VCaP (cell line): ENCODE data around the gene RNF146.
"Not testable (repeated sequence)": the region's sequence is repeated elsewhere in the genome, so short reads cannot be mapped to it uniquely, and the experiment has no call there.

ENCODE experiments used
- H3K27ac ChIP-seq: fragments of 450-650 bp; 2 replicates; pipeline ENCODE4 v1.5.1; 2017
- TF ChIP-seq, protein P1 (sequence below): fragments of 450-650 bp; conservative IDR thresholded peaks from 2 replicates; pipeline ENCODE4 v1.5.1; 2017; ENCODE audit warnings: mild to moderate bottlenecking, moderate library complexity

The RNF146 gene, protein sequence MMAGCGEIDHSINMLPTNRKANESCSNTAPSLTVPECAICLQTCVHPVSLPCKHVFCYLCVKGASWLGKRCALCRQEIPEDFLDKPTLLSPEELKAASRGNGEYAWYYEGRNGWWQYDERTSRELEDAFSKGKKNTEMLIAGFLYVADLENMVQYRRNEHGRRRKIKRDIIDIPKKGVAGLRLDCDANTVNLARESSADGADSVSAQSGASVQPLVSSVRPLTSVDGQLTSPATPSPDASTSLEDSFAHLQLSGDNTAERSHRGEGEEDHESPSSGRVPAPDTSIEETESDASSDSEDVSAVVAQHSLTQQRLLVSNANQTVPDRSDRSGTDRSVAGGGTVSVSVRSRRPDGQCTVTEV

GRCh38 chr6:127266178-127266891 lies at the start of gene RNF146:
Gene RNF146 (plus strand): TSS chr6:127266864. CDS start chr6:127280339, 13,475 bp downstream.
- TF ChIP-seq, protein P1, sequence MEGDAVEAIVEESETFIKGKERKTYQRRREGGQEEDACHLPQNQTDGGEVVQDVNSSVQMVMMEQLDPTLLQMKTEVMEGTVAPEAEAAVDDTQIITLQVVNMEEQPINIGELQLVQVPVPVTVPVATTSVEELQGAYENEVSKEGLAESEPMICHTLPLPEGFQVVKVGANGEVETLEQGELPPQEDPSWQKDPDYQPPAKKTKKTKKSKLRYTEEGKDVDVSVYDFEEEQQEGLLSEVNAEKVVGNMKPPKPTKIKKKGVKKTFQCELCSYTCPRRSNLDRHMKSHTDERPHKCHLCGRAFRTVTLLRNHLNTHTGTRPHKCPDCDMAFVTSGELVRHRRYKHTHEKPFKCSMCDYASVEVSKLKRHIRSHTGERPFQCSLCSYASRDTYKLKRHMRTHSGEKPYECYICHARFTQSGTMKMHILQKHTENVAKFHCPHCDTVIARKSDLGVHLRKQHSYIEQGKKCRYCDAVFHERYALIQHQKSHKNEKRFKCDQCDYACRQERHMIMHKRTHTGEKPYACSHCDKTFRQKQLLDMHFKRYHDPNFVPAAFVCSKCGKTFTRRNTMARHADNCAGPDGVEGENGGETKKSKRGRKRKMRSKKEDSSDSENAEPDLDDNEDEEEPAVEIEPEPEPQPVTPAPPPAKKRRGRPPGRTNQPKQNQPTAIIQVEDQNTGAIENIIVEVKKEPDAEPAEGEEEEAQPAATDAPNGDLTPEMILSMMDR, result peak; percentile 82
- peak within 1 kb of the TSS; percentile 96 for H3K27ac ChIP-seq

DNA sequence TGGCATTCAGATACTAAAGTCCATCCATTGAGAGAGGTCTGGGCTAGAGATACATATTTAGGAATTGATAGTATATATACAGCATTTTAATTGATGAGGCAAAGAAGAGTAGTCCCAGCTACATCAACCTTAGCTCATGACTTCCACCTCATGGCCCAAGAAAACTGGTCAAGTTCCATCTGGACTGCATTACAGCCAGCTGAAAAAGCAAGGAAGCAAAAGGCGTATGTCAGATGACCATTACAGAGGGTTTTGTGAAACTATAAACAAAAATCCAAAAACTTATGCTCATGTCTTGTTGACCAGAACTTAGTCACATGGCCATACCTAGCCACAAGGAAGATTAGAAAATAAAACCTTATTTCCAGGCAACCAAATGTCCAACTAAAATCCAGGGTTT lies 46.8 kb upstream of the RNF146 start:
- no peak overlapping the region for H3K27ac ChIP-seq
- TF ChIP-seq, protein P1, result no peak

GRCh38 chr6:127221201-127221600 lies 45.5 kb upstream of the RNF146 start:
- no peak overlapping the region for H3K27ac ChIP-seq
- TF ChIP-seq, protein P1, result no peak

DNA sequence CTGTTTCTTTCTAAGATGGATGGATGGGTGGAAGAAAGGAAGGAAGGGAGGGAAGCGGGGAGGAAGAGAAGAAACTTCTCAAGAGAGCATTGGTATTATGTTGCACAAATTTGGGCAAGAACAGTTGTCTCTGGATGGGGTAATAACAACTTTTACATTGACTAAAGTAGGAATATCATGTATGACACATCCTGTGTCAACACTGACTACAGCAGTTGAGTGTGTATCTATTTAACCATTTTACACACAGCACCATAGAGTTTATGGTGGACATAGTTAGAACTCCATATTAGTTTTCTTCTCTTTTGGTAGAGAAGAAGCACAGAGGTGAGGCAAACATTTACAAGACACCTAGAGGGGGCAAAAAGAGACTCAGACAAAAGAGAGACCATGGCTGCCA lies 44.2 kb upstream of the RNF146 start:
- no peak overlapping the region for H3K27ac ChIP-seq
- TF ChIP-seq, protein P1, result no peak

DNA sequence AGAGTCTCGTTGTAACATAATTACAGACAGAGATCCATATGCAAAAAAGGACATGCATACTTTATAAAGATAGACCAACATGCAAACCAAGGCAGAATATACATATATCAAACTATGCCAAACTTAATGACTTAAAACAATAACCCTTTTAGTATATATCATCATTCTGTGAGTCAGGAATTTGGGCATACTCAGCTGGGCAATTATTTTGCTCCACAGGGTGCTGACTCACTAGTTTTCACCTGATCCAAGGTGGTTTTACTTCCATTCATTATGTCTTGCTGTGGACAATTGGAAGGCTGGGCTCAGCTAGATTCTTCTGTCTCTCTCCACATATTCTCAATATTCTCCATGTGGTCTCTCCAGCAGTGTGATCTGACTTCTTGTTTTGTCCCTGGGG lies 41.2 kb upstream of the RNF146 start:
- TF ChIP-seq, protein P1, result no peak
- H3K27ac ChIP-seq, result no peak overlapping the region

DNA sequence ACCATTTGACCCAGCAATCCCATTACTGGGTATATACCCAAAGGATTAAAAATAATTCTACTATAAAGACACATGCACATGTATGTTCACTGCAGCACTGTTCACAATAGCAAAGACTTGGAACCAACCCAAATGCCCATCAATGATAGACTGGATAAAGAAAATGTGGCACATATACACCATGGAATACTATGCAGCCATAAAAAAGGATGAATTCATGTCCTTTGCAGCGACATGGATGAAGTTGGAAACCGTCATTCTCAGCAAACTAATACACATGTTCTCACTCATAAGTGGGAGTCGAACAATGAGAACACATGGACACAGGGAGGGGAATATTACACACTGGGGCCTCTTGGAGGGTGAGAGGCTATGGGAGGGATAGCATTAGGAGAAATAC lies 32.8 kb upstream of the RNF146 start:
- not testable (repeated sequence) for H3K27ac ChIP-seq

- H3K27ac ChIP-seq, result no peak overlapping the region
- TF ChIP-seq, protein P1, result no peak
Measured at GRCh38 chr6:127243501-127243900, 23.2 kb upstream of the RNF146 start.
